Transverse colon (tissue), 4 donors: ENCODE results near the gene ADCY2. TPM values are rescaled to one million over a fixed set of nuclear protein-coding genes. Genes with fewer than 3 reads are reported as not detected.

Experiments
- DNase-seq: peaks from one replicate; pipeline ENCODE4 v3.0.0-alpha.2; 2019
- H3K27ac ChIP-seq, 4 donors: fragments of 200-600 bp; sonication (generic); 2 replicates each; pipeline ENCODE4 v1.5.1; 2016 to 2018; ENCODE audit warnings: inconsistent platforms in 4 of 4
- H3K27me3 ChIP-seq: fragments of 200-600 bp; sonication (generic); 2 replicates; pipeline ENCODE4 v1.5.1; 2017; ENCODE audit warnings: inconsistent platforms
- H3K36me3 ChIP-seq, 4 donors: fragments of 200-600 bp; sonication (generic); 2 replicates each; pipeline ENCODE4 v1.5.1; 2017 to 2019; ENCODE audit warnings: inconsistent platforms in 4 of 4
- H3K4me1 ChIP-seq, 4 donors: fragments of 200-600 bp; sonication (generic); 2 replicates each; pipeline ENCODE4 v1.5.1; 2017 to 2020; ENCODE audit warnings: inconsistent platforms in 4 of 4
- H3K4me3 ChIP-seq, 4 donors: fragments of 200-600 bp; sonication (generic); 1 replicate in 1 of 4; 2 replicates in 3 of 4; pipeline versions ENCODE4 v1.5.1 to v1.6.1; 2017 to 2019; ENCODE audit warnings: inconsistent platforms in 4 of 4
- H3K9me3 ChIP-seq, 2 donors: fragments of 200-600 bp; sonication (generic); 2 replicates each; pipeline ENCODE4 v1.5.1; 2017 to 2019; ENCODE audit warnings: inconsistent platforms in 2 of 2
- EP300 ChIP-seq: sonication (generic); formaldehyde crosslinking; IDR thresholded peaks from one replicate; pipeline ENCODE4 v1.6.1; 2017; ENCODE audit warnings: antibody characterized with exemption, low read depth
- POLR2A ChIP-seq: fragments of 450-650 bp; IDR thresholded peaks from one replicate; pipeline ENCODE4 v1.6.1; 2016; ENCODE audit warnings: antibody characterized with exemption, mild to moderate bottlenecking, moderate library complexity
- POLR2AphosphoS5 ChIP-seq, 3 donors: sonication (generic); formaldehyde crosslinking; IDR thresholded peaks; one replicate each; pipeline ENCODE4 v1.6.1; 2016; ENCODE audit warnings: antibody characterized with exemption in 3 of 3
- WGBS, 2 donors: methylation state at CpG; one replicate each; pipeline ENCODE4 v1.1.5; 2018; ENCODE audit warnings: low coverage in 1 of 2; 5-methylcytosine and 5-hydroxymethylcytosine counted together
- in situ Hi-C, 4 donors: fragments of 200-750 bp; cut with MboI; loops; one replicate each; pipeline versions ENCODE4 v1.15.0 to v1.15.1; 2017; ENCODE audit warnings: low sequenced_read_pairs in 3 of 4, low pct_ligation_motif_present in 1 of 4, low pct_unique_long_range_greater_than_20kb in 1 of 4
- intact Hi-C: fragments of 100-400 bp; cut with DNase I; formaldehyde crosslinking; loops from one replicate; pipeline ENCODE4 v1.15.1; 2023; ENCODE audit warnings: low total_unique reads
- total RNA-seq, 4 donors: library from RNA; depleted of rRNA; stranded (reverse); fragments of >200 nt; gene quantifications; one replicate each; pipeline ENCODE4 v1.1.0, GENCODE V29; 2016
- TF ChIP-seq, protein P1 (sequence below), 5 experiments: fragments of 200-600 bp in 3 of 5; fragments of 450-650 bp in 2 of 5; sonication (generic) in 3 of 5; IDR thresholded peaks; 1 replicate in 2 of 5; 2 replicates in 3 of 5; pipeline ENCODE4 v1.5.1; 2016 to 2017; ENCODE audit warnings: antibody characterized with exemption in 5 of 5, inconsistent platforms in 3 of 5, mild to moderate bottlenecking in 2 of 5, moderate library complexity in 1 of 5

The ADCY2 gene
- total RNA-seq, 4 donors from 2014 or later, result 1.4 to 4.5 (median 3.1) TPM

DNA sequence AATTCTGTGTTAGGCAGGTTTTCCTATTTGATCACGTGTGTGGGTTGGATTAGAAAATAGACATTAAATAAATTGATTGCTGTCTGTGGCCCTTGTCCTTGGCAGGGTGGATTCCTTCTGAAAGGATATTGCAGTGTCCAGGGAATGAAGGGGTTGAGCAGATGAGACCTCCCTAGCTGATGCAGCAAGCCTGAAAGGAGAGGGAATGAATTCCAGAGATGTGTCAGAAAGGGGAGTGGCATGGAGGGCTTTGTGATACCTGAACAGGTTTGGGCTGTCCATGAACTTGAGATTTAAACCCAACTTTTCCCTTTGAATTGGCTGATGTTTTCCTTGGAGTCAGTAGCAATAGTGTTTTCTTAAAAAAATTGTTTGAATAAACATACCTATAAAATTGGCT is 66.8 kb downstream of the ADCY2 start:
- TF ChIP-seq EP300 (no peak), POLR2A (no peak), POLR2AphosphoS5 (IDR thresholded peaks at IDR 0.05) (no peak)
- TF ChIP-seq, protein P1, sequence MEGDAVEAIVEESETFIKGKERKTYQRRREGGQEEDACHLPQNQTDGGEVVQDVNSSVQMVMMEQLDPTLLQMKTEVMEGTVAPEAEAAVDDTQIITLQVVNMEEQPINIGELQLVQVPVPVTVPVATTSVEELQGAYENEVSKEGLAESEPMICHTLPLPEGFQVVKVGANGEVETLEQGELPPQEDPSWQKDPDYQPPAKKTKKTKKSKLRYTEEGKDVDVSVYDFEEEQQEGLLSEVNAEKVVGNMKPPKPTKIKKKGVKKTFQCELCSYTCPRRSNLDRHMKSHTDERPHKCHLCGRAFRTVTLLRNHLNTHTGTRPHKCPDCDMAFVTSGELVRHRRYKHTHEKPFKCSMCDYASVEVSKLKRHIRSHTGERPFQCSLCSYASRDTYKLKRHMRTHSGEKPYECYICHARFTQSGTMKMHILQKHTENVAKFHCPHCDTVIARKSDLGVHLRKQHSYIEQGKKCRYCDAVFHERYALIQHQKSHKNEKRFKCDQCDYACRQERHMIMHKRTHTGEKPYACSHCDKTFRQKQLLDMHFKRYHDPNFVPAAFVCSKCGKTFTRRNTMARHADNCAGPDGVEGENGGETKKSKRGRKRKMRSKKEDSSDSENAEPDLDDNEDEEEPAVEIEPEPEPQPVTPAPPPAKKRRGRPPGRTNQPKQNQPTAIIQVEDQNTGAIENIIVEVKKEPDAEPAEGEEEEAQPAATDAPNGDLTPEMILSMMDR (IDR thresholded peaks at IDR 0.05), result no peak
- 81 to 87% methylated on average over 1 of the region's 1 CpG for WGBS, 2 donors
- no peaks in the 10 kb centered on the region for H3K9me3 ChIP-seq
- no peaks in the 10 kb centered on the region for H3K27me3 ChIP-seq
- DNase-seq, result no peak
- no peaks in the 10 kb centered on the region for H3K36me3 ChIP-seq
- H3K4me1 ChIP-seq, result no peaks in the 10 kb centered on the region
- intact Hi-C loops, result no loop called here
- in situ Hi-C loops, result no loop called here
- H3K27ac ChIP-seq, result no peak overlapping the region
- no peak overlapping the region for H3K4me3 ChIP-seq

DNA sequence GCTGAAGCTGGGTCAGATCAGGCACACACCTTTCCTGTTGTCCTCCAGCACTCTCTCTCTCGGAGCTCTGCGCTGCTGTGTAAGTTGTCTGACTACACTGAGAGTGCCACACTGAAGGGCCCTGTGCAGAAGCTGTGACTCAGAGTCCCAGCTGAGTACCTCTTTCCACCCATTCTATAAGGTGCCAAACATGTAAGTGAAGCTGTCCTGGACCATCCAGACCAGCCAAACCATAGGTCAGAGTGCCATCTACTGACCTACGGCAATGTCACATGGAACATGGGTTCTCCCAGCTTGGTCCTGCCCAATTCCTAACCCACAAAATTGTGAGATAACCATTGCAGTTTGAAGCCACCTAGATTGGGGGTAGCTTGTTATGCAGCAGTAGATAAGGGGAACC is 68.2 kb downstream of the ADCY2 start:
- Histone ChIP-seq H3K36me3 (no peaks in the 10 kb centered on the region), H3K4me1 (no peaks in the 10 kb centered on the region), H3K27ac (no peak overlapping the region), H3K9me3 (no peaks in the 10 kb centered on the region), H3K27me3 (no peaks in the 10 kb centered on the region), H3K4me3 (no peak overlapping the region)
- 80% methylated on average over 3 of the region's 3 CpGs; no CpG with 5 or more reads in 1 of the 2 donors for WGBS, 2 donors
- in situ Hi-C loops, result no loop called here
- no peak for DNase-seq
- intact Hi-C loops, result no loop called here
- no peak for TF ChIP-seq EP300
- TF ChIP-seq, protein P1 (IDR thresholded peaks at IDR 0.05), result no peak
- no peak for TF ChIP-seq POLR2A
- no peak for TF ChIP-seq POLR2AphosphoS5 (IDR thresholded peaks at IDR 0.05)

DNA sequence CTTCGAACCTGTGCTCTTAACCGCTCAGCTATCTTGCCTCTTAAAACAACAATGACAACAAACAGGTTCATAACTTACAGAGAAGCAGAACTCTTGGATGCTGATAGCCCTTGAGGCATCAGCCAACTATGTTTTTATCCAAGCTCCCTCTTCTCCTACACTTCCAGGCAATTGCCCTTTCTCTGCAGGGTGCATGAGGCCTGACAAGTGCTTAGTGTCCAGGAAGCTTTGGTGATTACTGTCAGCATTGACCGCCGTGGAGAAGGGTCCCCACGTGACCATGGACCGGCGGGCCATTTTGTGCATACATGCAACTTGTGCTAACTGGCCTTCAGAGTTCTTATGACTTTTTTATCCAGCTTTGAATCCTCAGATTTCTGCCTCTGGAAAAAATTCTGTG is 71.2 kb downstream of the ADCY2 start:
- 77 to 84% methylated on average over 5 to 7 of the region's 7 CpGs for WGBS, 2 donors
- Histone ChIP-seq H3K27me3 (no peaks in the 10 kb centered on the region), H3K4me1 (no peaks in the 10 kb centered on the region), H3K9me3 (peaks cover 4% of the 10 kb centered on the region in 2 donors), H3K27ac (no peak overlapping the region), H3K36me3 (no peaks in the 10 kb centered on the region), H3K4me3 (no peak overlapping the region)
- no peak for DNase-seq
- intact Hi-C loops (no loop called here), in situ Hi-C loops (no loop called here)
- TF ChIP-seq EP300, result no peak
- TF ChIP-seq POLR2A, result no peak
- TF ChIP-seq, protein P1 (IDR thresholded peaks at IDR 0.05), result no peak
- TF ChIP-seq POLR2AphosphoS5 (IDR thresholded peaks at IDR 0.05), result no peak

DNA sequence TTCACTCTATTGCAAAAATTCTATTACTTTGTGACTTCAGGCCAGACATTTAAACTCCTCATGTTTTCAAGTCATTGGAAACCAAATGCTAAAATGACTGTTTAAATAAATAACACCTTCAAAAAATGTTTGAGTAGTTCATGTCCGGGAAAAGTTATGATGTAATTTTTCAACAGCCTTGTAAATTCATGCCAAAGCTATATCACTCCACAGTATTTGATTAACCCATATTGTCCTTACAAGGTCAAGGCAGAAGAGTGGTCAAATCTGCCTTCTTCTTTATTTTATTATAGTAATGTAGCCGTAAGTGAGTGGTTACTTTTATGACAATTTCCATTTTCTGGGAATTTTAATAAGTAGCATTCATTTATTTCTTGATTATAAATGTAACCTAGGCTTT is 72.8 kb downstream of the ADCY2 start:
- H3K36me3 ChIP-seq, result no peaks in the 10 kb centered on the region
- no peaks in the 10 kb centered on the region for H3K27me3 ChIP-seq
- no peak overlapping the region for H3K27ac ChIP-seq
- TF ChIP-seq, protein P1 (IDR thresholded peaks at IDR 0.05), result no peak
- TF ChIP-seq EP300 (no peak), POLR2AphosphoS5 (IDR thresholded peaks at IDR 0.05) (no peak), POLR2A (no peak)
- H3K4me1 ChIP-seq, result no peaks in the 10 kb centered on the region
- no peak for DNase-seq
- peaks cover 4% of the 10 kb centered on the region in 2 donors for H3K9me3 ChIP-seq
- intact Hi-C loops (no loop called here), in situ Hi-C loops (no loop called here)
- H3K4me3 ChIP-seq, result no peak overlapping the region
- 46 to 51% methylated on average over 2 of the region's 2 CpGs for WGBS, 2 donors
